ENCODE results near the gene TJP3.

Gene TJP3

GRCh38 chr19:3785451-3785937 lies 77.3 kb downstream of the TJP3 start:
- no peak for DNase-seq (ENCODE audit: low read depth)

DNA sequence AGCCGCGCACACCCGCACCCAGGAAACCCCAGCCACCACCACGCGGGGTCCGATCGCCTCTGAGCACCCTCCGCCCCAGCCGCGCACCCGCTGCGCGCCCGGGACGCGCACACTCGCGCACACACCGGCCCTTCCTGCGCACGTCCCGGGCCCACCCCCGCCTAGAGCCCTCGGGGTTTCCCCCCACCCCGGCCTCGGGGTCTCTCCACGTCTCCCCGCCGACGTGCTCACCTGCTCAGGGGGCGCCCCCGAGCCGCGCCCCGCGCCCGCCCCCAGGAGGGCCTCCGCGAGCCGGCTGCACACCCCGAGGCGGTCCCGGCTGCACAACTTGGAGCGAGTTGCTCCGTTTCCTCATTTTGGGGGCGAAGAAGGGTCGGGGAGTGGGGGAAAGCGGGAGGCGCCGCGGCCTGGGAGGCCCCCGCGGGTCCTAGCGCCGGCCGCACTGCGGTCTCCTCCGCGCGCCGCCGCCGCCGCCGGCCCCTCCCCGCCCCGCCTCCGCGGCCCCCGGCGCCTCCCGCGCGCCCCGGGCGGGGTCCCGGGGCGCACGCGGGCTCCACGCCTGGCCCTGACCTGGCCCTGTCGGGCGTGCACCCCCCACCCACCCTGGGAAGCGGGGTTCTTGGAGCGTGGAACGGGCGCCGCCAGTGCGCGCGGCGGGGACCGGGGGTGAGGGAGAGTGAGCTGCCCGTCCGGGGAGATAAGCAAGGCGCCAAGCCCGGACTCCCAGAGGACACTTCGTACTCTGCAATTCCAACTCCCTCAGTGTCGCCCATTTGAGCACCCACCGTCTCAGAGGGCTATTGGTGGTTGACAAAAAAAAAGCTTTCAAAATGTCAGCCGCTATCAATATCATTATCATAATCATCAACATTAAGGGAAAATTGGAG lies 78.0 kb downstream of the TJP3 start, which contains the start of gene MATK:
Gene MATK (minus strand): TSS at position 444 of the 887 bp plus-strand sequence. CDS start 1,246 bp downstream, outside the sequence.
- no peak for DNase-seq (ENCODE audit: low read depth)

GRCh38 chr19:3788996-3789778 lies 81.0 kb downstream of the TJP3 start:
- no peak for DNase-seq (ENCODE audit: low read depth)

DNA sequence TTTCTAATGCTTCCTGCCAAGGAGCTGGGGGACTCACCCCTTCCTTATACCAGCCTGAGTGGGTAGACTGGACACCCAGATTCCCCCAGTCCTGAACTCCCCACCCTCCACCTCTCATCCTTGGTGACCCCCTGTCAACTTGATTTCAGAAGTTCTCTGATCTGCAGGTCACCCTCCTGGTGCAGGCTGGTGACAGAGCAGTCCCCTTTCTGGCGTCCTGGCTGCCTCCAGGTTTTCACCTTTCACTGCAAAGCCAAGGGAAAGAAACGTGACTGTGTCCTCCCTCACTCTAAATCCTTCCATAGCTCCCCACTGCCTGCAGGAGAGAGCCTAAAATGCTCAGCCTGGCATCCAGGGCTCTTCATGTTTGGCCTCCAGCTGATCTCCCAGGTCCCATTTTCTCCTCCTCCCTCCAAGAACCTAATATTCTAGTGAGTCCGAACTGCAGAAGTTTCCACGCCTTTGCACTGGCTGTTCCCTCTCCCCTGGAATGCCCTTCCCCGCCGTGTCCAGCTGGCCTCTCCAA lies 82.1 kb downstream of the TJP3 start:
- DNase-seq (ENCODE audit: low read depth) = no peak

DNA sequence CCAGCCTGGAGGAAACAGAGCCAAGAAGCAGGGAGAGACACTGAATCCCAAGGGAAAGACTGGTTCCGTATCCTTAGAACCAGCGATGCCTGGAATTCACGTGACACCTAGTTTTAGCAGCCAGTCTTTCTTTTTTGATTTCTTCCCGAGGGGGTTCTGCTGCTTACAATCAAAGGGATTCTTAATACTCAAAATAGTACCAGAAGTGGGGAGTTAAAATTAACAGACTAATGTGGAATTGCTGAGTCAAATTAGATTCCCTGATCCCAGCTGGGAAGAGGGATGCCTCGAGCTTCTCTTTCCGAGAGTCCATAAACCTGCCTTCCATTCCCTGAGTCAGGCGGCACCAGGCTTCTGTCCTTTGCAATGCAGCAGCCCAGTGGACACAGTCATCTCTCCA lies 82.8 kb downstream of the TJP3 start:
- no peak for DNase-seq (ENCODE audit: low read depth)

DNA sequence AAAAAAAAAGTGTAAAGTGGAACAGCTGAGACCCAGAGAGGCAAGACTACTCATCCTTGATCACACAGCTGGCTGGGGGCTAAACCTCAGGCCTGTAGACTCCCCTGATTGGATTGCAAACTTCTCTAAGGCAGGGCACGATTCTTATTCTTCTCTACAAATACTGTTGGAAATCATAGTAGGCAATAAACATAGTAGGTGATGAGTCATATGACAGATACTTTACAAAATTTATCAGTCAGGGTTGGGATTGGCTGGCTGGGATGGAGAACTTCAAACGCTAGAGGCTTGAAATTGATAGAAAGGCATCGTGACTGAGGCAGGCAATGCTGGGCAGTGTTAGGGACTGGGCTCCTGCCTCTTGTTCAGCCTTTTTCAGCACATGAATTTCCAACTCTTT lies 83.9 kb downstream of the TJP3 start:
- no peak for DNase-seq (ENCODE audit: low read depth)

DNA sequence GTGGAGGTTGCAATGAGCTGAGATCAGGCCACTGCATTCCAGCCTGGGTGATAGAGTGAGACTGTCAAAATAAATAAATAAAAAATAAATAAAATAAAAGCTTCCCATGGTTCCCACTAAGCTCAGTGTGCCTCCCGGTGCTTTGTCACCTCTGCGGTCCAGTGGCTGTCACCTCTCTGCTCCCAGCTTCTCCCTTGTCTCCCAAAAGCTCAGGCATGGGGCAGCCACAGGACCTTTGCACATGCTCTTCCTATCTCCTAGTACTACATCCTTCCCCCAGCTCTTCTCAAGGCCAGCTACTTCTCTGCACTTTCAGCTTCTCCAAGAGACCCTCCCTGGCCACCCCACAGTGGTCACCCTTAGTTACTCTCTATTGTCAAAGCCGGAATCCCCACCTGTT lies 85.6 kb downstream of the TJP3 start:
- DNase-seq (ENCODE audit: low read depth) = no peak

- no peak for DNase-seq (ENCODE audit: low read depth)
Observed at GRCh38 chr19:3796358-3796757, 88.2 kb downstream of the TJP3 start.

- no peak for DNase-seq (ENCODE audit: low read depth)
Observed at GRCh38 chr19:3798137-3798536, 90.0 kb downstream of the TJP3 start.
